Measurements from ENCODE around the gene PTH2. TPM values are rescaled to one million over a fixed set of nuclear protein-coding genes. Genes with fewer than 3 reads are reported as not detected.

The PTH2 gene
- total and polyA plus RNA-seq, 2 of the 8 experiments (the other 6 are each of a cell fraction or from before 2014, with no cell fraction given), result not detected

- no peak for TF ChIP-seq GTF2F1 (IDR thresholded peaks at IDR 0.05; ENCODE audit: borderline replicate concordance, low read depth, low read length)
- TF ChIP-seq TAF7 (optimal IDR thresholded peaks at IDR 0.05; ENCODE audit: borderline replicate concordance, low read depth, low read length), result peak; percentile 20
- TF ChIP-seq BACH1 (IDR thresholded peaks at IDR 0.05; ENCODE audit: low read length), result no peak
- peak; percentile 69 for TF ChIP-seq CREB1 (IDR thresholded peaks at IDR 0.05)
- TF ChIP-seq RFX5 (IDR thresholded peaks at IDR 0.05; ENCODE audit: borderline replicate concordance, low read depth, low read length), result no peak
- TF ChIP-seq CHD7 (IDR thresholded peaks at IDR 0.05; ENCODE audit: insufficient replicate concordance, low read length), result no peak
- TF ChIP-seq RXRA (IDR thresholded peaks at IDR 0.05; ENCODE audit: insufficient read depth, low read depth, low read length), result no peak
These were observed 29.9 kb upstream of the PTH2 start, which contains the start of gene ALDH16A1 (continued) for GRCh38 chr19:49453013-49453756.
